ENCODE measurements around the gene ORM1.
"Not testable (repeated sequence)": the region's sequence is repeated elsewhere in the genome, so short reads cannot be mapped to it uniquely, and the experiment has no call there.

ORM1 gene

GRCh38 chr9:114308361-114308950, 14.4 kb upstream of the ORM1 start:
- no peak for DNase-seq (ENCODE audit: low spot score)

GRCh38 chr9:114309096-114309495, 13.8 kb upstream of the ORM1 start:
- DNase-seq (ENCODE audit: low spot score), result no peak

- no peak for DNase-seq (ENCODE audit: low spot score)
Observed at GRCh38 chr9:114310471-114311450, 12.1 kb upstream of the ORM1 start.

- no peak for DNase-seq (ENCODE audit: low spot score)
Observed at GRCh38 chr9:114311571-114312512, 11.1 kb upstream of the ORM1 start.

GRCh38 chr9:114312513-114312875, 10.4 kb upstream of the ORM1 start:
- no peak for DNase-seq (ENCODE audit: low spot score)

- no peak for DNase-seq (ENCODE audit: low spot score)
Observed at GRCh38 chr9:114313186-114313585, 9.7 kb upstream of the ORM1 start.

GRCh38 chr9:114314256-114314867, 8.5 kb upstream of the ORM1 start:
- DNase-seq (ENCODE audit: low spot score), result no peak

GRCh38 chr9:114314881-114315722, 7.8 kb upstream of the ORM1 start:
- no peak for DNase-seq (ENCODE audit: low spot score)

GRCh38 chr9:114315723-114316363, 7.1 kb upstream of the ORM1 start:
- DNase-seq (ENCODE audit: low spot score), result no peak

- no peak for DNase-seq (ENCODE audit: low spot score)
Observed at GRCh38 chr9:114316605-114317230, 6.2 kb upstream of the ORM1 start.

GRCh38 chr9:114317665-114318357, 5.1 kb upstream of the ORM1 start:
- DNase-seq (ENCODE audit: low spot score), result no peak

GRCh38 chr9:114318416-114318815, 4.5 kb upstream of the ORM1 start:
- no peak for DNase-seq (ENCODE audit: low spot score)

- no peak for DNase-seq (ENCODE audit: low spot score)
Observed at GRCh38 chr9:114319147-114319546, 3.8 kb upstream of the ORM1 start.

GRCh38 chr9:114320710-114321109, 2.2 kb upstream of the ORM1 start:
- not testable (repeated sequence) for DNase-seq (ENCODE audit: low spot score)

- DNase-seq (ENCODE audit: low spot score), result no peak
Observed at GRCh38 chr9:114321759-114322158, 1.1 kb upstream of the ORM1 start.

- DNase-seq (ENCODE audit: low spot score), result not testable (repeated sequence)
Observed at GRCh38 chr9:114322160-114322818, 609 bp upstream of the ORM1 start.

- DNase-seq (ENCODE audit: low spot score), result not testable (repeated sequence)
Observed at GRCh38 chr9:114323849-114324248, 951 bp downstream of the ORM1 start.

- no peak for DNase-seq (ENCODE audit: low spot score)
Observed at GRCh38 chr9:114324492-114324891, 1.6 kb downstream of the ORM1 start.

- not testable (repeated sequence) for DNase-seq (ENCODE audit: low spot score)
Observed at GRCh38 chr9:114324965-114325364, 2.1 kb downstream of the ORM1 start.

Data from LoVo (cell line).